ENCODE results near the gene ZNF438.

DNA sequence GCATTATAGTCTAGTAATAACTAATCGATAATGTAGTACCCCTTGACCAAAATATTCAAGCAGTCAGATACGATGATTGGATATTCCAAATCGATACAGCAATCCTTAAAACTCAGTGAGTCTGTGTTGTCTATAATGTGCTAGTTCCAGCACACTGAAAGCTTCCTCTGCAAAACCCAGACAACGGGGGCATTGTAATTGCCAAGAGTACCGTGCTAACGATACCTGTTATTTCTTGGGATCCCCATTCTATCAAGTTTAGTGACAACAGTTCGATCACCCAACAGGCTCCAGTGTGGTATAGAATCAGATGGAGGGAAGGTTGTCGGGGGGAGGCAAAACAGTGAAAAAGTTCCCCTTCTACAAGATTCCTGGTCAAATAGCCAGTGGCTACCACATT is 865 bp downstream of the ZNF438 start:
- TF ChIP-seq HDGF (IDR thresholded peaks at IDR 0.05; ENCODE audit: borderline replicate concordance) (no peak), ELF4 (IDR thresholded peaks at IDR 0.05) (no peak), FOXK2 (IDR thresholded peaks at IDR 0.05) (no peak), BHLHE40 (IDR thresholded peaks at IDR 0.05; ENCODE audit: borderline replicate concordance) (no peak), ZNF384 (IDR thresholded peaks at IDR 0.05) (no peak), FOXM1 (IDR thresholded peaks at IDR 0.05; ENCODE audit: borderline replicate concordance) (no peak), NFRKB (IDR thresholded peaks at IDR 0.05) (no peak), SUZ12 (IDR thresholded peaks at IDR 0.05) (no peak), TARDBP (IDR thresholded peaks at IDR 0.05) (no peak), SP1 (IDR thresholded peaks at IDR 0.05) (no peak)
